GM18511 (cell line): ENCODE data around the gene CCDC149.
"Not testable (repeated sequence)": the region's sequence is repeated elsewhere in the genome, so short reads cannot be mapped to it uniquely, and the experiment has no call there.

Source experiments
- ATAC-seq: cut with Tn5 transposase; IDR thresholded peaks from one replicate; pipeline ENCODE4 v1.9.1; 2021; ENCODE audit warnings: mild to moderate bottlenecking, moderate library complexity; ENCODE audit not compliant: unreplicated experiment

CCDC149 gene

DNA sequence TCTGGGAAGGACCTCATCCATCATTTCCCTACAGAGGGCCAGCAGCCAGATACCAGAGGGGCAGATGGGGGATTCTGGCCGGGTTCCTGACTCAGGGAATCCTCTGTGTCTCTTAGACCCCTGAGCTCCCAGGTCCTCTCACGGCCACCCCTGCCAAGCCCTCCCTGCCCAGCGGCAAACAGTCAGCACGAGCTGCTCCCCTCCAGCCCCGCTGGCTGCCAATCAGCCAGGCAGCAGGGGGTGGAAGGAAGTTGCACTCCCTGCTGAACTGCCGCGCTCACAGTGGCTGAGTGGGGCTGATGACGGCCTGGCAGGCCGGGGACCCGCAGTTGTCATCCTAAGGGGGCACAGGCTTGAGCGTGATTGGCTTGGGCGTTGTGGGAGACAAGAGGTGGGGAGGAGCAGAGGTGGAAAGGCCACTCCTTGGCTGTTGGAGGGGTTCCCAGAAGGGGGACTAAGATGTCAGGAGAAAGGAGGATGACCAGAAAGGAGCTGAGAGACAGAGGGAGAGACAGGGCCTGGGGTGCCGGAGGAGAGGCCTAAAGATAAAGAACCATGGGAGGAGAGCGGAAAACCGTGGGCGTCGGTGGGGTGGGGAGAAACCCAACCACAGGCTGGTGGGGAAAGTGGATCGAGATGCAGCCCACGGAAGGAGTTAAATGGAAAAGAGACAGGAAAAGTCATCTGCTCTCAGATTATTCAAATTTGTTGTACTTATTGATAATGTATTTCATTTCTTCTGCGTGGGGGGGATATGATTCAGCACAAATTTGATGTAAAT lies 4.4 kb upstream of the CCDC149 start:
- ATAC-seq: no peak

DNA sequence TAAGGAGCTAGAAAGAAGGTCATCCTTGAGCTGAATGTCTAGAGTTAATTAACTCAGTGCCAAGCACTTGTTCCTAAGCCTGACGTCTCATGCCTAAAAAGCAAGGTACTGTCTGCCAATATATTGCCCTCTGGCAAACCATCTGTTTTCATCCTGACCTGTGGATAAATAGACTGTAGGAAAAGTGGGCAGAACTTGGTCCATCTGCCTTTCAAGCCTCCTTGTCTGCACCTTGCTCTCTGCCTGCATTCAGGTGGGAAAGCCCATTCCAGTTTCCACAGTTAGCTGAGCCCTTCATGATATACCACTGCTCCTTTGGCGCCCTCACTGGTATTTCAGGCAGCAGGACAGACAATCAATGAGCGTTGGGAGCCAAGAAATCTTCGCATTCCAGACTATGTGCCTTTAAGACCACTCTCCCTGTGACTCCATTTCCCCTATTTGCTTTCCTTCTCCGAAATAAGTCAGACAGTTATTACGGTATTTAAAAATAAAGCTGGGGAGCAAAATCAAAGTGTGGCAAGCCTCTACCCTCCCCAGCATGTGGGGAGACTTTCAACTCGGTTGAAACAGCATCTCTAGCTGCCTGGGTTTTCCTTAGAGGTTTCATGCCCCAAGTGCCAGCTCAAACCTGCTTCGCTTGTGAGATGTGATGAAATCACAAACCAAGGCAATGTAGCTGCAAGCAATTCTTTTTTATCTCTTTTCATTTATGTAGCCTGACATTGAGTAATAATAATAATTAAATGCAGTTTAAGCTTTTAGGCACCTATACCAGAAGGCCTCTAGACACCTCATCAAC lies 2.5 kb upstream of the CCDC149 start:
- ATAC-seq: no peak

DNA sequence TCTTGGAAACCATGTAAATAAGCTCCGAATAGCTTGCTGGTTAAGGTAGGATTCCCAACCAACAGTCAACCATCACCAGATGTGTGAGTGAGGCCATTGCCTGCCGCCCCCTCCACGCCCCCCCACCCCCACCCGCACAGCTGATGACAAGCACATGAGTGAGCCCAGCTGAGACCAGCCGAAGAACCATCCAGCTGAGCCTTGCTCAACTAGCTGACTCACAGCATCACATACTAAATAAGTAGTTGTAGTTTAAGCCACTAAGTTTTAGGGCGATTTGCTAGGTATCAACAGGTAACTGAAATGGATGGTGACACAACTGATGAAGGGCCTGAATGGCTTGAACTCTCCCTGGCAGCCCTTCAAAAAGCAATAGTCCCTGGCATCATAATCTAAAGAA lies 1.6 kb upstream of the CCDC149 start:
- ATAC-seq: no peak

DNA sequence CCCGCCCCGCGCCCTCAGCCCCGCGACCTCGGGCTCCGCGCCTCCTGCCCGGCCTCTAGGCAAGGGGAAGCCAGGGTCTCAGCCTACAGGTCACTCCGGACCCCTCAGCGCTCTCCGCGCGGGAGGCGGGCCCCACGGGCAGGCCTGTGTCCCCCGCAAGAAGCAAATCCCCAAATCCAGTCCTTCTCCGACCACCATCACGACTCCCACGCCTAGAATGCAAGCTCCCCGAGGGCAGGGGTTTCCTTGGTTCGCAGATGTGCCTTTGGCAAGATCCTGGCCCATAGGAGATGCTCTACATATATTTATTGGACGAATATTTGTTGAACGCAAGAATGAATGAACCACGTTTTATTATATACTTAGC lies 260 bp upstream of the CCDC149 start:
- ATAC-seq: no peak

GRCh38 chr4:24910499-24910898 lies 2.3 kb downstream of the CCDC149 start:
- no peak for ATAC-seq

DNA sequence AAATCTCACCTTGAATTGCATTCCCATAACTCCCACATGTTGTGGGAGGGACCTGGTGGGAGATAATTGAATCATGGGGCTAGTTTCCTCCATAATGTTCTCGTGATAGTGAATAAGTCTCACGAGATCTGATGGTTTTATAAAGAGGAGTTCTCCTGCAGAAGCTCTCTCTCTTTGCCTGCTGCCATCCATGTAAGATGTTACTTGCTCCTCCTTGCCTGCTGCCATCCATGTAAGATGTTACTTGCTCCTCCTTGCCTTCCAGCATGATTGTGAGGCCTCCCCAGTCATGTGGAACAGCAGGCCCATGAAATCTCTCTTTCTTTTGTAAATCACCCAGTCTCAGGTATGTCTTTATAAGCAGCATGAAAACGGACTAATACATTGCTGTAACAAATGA lies 3.2 kb downstream of the CCDC149 start:
- not testable (repeated sequence) for ATAC-seq

DNA sequence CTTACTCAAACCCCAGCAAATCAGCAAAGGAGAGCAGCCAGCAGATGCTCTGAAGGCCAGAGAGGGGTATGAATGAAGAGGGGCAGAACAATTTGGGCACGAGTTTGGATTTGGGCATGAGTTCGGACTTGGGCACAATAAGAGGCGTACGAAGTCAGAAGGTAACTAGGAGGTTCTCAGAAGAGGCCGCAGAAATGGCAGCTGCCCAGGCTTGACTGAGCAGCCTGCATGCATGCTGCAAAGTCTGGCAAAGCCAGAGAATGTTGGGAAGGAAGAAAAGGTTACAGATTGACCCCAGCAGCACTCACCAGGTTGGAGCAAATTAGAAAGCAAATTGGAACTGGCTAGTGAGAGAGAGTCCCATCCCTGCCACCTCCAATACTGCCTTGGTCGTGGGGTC lies 15.2 kb downstream of the CCDC149 start:
- ATAC-seq: no peak

DNA sequence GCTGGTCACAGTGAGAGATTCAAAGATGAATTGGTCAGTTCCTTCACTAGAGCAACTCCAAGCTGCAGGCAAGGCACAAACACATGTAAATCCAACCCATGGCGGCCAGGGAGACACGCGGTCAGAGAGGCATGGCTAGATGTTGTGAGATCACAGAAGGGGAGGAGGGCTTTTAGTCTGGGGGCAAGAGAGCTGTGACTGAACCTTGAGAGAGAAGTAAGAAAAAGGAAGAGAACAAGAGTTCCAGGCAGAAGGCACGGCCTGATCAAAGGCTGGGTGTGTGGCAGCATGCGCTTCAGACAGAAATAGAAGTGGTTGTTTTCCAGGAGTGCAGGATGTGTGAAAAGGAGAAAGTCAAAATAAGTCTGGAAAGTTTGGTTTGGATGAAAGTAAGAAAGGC lies 15.9 kb downstream of the CCDC149 start:
- no peak for ATAC-seq

GRCh38 chr4:24896056-24896455 lies 16.8 kb downstream of the CCDC149 start:
- ATAC-seq: no peak

DNA sequence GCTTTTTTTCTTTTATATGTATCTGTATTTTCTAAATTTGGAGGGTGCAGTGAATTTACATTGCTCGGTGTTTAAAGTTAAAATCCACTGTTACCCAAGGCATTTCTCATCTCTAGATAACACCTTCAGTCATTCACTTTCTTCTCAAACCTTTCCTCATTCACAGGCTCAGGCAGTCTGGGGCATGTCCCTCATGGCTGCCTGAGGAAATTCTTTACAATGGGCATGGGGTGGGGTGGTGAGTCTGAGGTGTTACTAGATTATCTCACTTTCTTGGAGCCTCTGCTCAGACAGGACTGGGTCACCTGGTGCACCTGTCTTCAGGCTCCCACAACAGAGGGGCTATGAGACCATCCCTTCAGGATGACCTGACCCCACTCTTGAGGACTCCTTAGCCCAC lies 17.4 kb downstream of the CCDC149 start:
- ATAC-seq: no peak

DNA sequence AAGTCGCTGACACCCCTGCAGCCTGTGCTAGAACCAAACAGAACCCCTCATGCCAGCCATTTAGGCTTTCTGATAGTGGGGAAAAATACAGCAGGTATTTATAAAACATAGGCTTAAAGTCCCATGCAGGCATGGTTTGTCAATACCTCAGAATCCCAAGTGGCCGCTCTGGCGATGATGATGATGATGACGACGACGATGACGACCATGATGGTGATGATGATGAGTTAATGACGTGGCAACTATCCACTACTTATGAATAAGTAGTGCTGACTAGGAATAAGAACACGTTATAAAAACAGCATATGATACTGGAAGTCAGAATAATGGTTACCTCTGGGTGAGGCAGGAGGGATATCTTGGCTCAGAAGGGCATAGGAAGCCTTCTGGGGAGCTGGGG lies 18.0 kb downstream of the CCDC149 start:
- ATAC-seq: no peak

DNA sequence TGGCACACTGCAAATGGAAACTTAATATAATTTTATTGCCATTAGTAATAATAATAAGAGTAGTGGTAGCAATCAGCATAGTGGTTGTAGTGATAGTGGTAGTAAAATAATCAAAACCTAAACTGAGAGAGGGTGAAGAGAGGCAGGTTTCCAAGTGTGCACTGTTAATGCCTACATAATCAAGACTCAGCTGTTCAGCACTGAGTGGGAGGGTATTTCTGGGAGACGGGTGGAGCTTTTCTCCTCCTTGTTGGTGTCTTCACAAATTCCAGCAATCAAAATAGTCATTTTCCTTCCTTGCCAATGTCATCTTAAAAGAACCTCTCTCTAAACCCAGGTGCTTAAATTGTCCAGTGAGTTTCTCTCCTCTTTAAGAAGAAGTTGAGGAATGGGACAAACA lies 18.6 kb downstream of the CCDC149 start:
- ATAC-seq: no peak

GRCh38 chr4:24892778-24893177 lies 20.1 kb downstream of the CCDC149 start:
- no peak for ATAC-seq

DNA sequence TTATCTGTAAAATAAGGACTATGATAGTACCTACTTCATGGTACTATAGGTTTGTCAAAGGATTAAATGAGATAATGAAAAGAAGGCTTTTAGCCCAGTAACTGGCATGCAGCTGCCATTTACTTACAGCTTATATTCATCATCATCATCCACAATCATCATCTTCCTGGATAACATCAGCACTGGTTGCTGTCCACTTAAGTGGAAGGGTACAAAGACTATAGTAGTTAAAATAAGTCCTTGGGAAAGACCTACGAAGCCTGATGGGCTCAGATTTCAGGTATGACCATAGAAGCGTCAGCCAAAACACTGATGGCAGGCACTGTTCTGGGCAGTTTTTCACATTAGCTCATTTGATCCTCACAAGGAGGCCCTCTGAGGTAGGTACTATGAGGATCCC lies 20.6 kb downstream of the CCDC149 start:
- ATAC-seq: no peak

DNA sequence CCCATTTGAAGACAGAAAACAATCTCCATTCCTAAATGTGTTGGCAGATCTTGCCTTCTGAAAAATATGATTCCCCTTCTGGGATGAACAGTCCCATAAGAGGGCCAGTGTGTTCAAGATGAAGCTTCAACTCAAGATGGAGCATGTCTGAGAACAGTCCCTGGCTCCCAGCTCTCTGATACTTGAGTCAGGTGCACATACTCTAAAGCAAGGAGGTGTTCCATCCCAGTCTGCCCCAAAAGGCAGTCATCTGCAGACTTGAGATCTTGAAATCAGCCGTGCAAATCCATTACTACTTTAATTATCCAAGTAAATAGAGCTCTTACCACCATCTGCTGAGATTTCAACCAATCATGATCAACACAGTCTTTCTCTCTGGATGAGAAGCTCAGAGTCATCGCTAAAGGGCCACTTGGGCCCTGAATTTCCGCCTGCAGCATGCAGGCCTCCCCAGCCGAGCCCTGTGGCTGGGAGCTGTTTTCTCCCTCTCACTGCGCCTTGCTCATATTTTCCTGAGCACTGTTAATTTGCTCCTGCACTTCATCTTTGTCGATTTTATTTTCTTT lies 22.2 kb downstream of the CCDC149 start:
- ATAC-seq: no peak

- ATAC-seq: no peak
Observed at GRCh38 chr4:24889991-24890390, 22.9 kb downstream of the CCDC149 start.

GRCh38 chr4:24888475-24889344 lies 24.1 kb downstream of the CCDC149 start:
- ATAC-seq: no peak

DNA sequence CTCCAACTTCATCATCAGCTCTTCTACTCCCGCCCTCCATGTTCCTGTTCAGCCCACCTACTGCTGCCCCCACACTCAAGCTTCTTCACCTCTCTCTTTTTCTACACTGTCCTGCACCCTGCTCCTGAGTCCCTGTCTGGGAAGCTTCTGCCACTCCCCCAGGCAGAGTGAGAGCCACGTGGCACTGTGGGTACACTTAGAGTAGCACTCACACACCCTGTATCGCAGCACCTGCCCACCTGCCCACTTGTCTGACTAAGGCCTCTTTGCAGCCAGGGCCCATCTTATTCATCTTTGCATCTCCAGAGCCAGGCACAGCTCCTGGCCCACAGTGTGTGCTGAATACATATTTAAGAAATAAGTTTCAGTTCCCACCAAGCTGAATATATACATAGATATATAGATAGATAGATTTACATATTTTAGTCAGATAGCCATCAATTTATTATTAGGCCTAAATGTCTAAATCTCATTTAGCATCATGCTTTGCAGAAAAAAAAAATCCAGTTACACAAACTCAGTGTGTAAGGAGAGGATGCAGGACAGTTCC lies 24.9 kb downstream of the CCDC149 start:
- no peak for ATAC-seq

DNA sequence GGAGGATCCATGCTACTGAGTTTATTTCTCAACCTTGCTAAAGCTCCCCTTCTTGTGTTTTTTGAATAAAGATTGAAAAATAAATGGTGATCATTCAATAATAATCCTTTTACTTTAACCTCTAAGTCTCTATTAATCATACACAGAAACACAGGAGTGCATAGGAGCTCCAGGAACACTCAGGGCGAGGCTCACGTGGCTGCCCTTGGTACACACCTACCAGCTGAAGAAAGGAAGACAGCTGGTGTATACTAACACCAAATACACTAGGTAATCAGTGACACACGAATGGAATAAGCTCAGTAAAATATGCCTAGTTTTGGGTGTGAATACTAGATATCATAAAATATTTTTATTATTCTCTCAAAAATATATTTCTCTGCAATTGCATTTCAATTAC lies 26.2 kb downstream of the CCDC149 start:
- no peak for ATAC-seq

DNA sequence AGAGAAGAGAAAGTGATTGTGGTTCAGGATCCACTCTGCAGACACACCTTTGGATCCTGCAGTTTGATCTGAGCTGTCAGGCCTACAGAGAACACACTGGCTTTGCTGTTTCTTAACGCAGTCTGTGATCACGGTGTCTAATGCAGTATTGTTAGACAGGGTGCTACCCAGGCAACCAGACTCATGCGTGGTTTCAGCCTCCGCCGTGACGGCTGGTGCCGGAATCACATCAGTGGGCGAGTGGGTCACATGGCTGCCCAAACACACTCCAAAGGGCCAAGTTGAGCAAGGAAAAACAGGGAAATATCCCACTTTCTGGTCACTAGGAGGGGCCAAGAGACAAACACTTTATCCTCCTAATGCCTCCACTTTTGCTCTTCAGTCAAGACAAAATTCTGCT lies 27.5 kb downstream of the CCDC149 start:
- ATAC-seq: no peak

- ATAC-seq: no peak
Observed at GRCh38 chr4:24884902-24885301, 27.9 kb downstream of the CCDC149 start.
